MM.1S (cell line): ENCODE data around the gene STARD9.
A peak's percentile ranks its signal among the peaks of the same experiment; 100 is the strongest.

ENCODE experiments used
- DNase-seq: peaks from one replicate; pipeline ENCODE4 v3.0.0-alpha.2; 2015
- H2AFZ ChIP-seq: fragments of 300-600 bp; sonication (generic); 2 replicates; pipeline ENCODE4 v1.6.0; 2016; ENCODE audit warnings: antibody characterized with exemption, low read length
- H3F3A ChIP-seq: fragments of 300-600 bp; sonication (generic); 2 replicates; pipeline ENCODE4 v1.6.1; 2016; ENCODE audit warnings: mild to moderate bottlenecking, antibody characterized with exemption, low read length, moderate library complexity, mixed read lengths; ENCODE audit not compliant: insufficient read depth
- H3K27ac ChIP-seq: fragments of 300-600 bp; sonication (generic); 2 replicates; pipeline ENCODE4 v1.5.1; 2016; ENCODE audit warnings: mild to moderate bottlenecking, low read length
- H3K27me3 ChIP-seq: fragments of 300-600 bp; sonication (generic); replicated peaks from 2 replicates; pipeline ENCODE4 v1.6.0; 2016; ENCODE audit warnings: low read length; ENCODE audit not compliant: insufficient read depth
- H3K36me3 ChIP-seq: fragments of 300-600 bp; sonication (generic); replicated peaks from 2 replicates; pipeline ENCODE4 v1.6.1; 2016; ENCODE audit warnings: mild to moderate bottlenecking, low read length, mixed read lengths; ENCODE audit not compliant: insufficient read depth
- H3K4me1 ChIP-seq: fragments of 300-600 bp; sonication (generic); 2 replicates; pipeline ENCODE4 v1.6.1; 2016; ENCODE audit warnings: low read length, mixed read lengths
- H3K4me2 ChIP-seq: fragments of 300-600 bp; sonication (generic); 2 replicates; pipeline ENCODE4 v1.6.0; 2016; ENCODE audit warnings: low read depth, low read length
- H3K4me3 ChIP-seq: fragments of 300-600 bp; sonication (generic); 2 replicates; pipeline ENCODE4 v1.5.1; 2016; ENCODE audit warnings: low read length, mixed read lengths
- H3K79me2 ChIP-seq: fragments of 300-600 bp; sonication (generic); 2 replicates; pipeline ENCODE4 v1.6.1; 2016; ENCODE audit warnings: mixed run types, low read length, mixed read lengths
- H3K9ac ChIP-seq: fragments of 300-600 bp; sonication (generic); 2 replicates; pipeline ENCODE4 v1.6.1; 2016; ENCODE audit warnings: low read length, mixed read lengths
- H3K9me2 ChIP-seq: fragments of 300-600 bp; sonication (generic); replicated peaks from 2 replicates; pipeline ENCODE4 v1.6.1; 2016; ENCODE audit warnings: mild to moderate bottlenecking, low read length, mixed read lengths; ENCODE audit not compliant: insufficient read depth
- H3K9me3 ChIP-seq: fragments of 300-600 bp; sonication (generic); replicated peaks from 2 replicates; pipeline ENCODE4 v1.6.1; 2016; ENCODE audit warnings: mild to moderate bottlenecking, low read length, mixed read lengths; ENCODE audit not compliant: insufficient read depth
- H4K20me1 ChIP-seq: fragments of 300-600 bp; sonication (generic); 2 replicates; pipeline ENCODE4 v1.6.1; 2016; ENCODE audit warnings: mild to moderate bottlenecking, low read length, moderate library complexity, mixed read lengths; ENCODE audit not compliant: insufficient read depth
- CTCF ChIP-seq: fragments of 300-600 bp; sonication (generic); IDR thresholded peaks from 2 replicates; pipeline ENCODE4 v1.5.1; 2016; ENCODE audit warnings: antibody characterized with exemption, low read length, mixed read lengths
- EZH2 ChIP-seq: fragments of 300-600 bp; sonication (generic); optimal IDR thresholded peaks from 2 replicates; pipeline ENCODE3; 2017; ENCODE audit warnings: low read depth, mild to moderate bottlenecking, antibody characterized with exemption, low read length, mixed read lengths
- EZH2phosphoT487 ChIP-seq: fragments of 300-600 bp; sonication (generic); IDR thresholded peaks from 2 replicates; pipeline ENCODE4 v1.6.1; 2018; ENCODE audit warnings: antibody characterized with exemption, low read length

Gene STARD9

GRCh38 chr15:42558739-42559138 lies 16.7 kb upstream of the STARD9 start:
- no peaks in the 10 kb centered on the region for H3K9me2 ChIP-seq
- no peaks in the 10 kb centered on the region for H3K27me3 ChIP-seq
- H3K4me3 ChIP-seq, result no peak overlapping the region
- peaks cover 23% of the 10 kb centered on the region; the same call in 1 of the 2 replicates for H3K36me3 ChIP-seq
- H3K9me3 ChIP-seq, result no peaks in the 10 kb centered on the region
- H3K4me1 ChIP-seq, result 0 out of 2 replicates have a peak, but pooled peaks cover 2% of the 10 kb centered on the region
- H2AFZ ChIP-seq, result no peak overlapping the region
- no peak for TF ChIP-seq EZH2phosphoT487
- no peak for TF ChIP-seq EZH2
- no peak for TF ChIP-seq CTCF
- no peak overlapping the region for H3K9ac ChIP-seq
- DNase-seq, result no peak
- H4K20me1 ChIP-seq, result no peaks in the 10 kb centered on the region
- H3K4me2 ChIP-seq, result no peak overlapping the region
- peaks cover 57% of the 10 kb centered on the region for H3K79me2 ChIP-seq
- H3K27ac ChIP-seq, result no peak overlapping the region
- no peaks in the 10 kb centered on the region; the same call in 1 of the 2 replicates for H3F3A ChIP-seq

DNA sequence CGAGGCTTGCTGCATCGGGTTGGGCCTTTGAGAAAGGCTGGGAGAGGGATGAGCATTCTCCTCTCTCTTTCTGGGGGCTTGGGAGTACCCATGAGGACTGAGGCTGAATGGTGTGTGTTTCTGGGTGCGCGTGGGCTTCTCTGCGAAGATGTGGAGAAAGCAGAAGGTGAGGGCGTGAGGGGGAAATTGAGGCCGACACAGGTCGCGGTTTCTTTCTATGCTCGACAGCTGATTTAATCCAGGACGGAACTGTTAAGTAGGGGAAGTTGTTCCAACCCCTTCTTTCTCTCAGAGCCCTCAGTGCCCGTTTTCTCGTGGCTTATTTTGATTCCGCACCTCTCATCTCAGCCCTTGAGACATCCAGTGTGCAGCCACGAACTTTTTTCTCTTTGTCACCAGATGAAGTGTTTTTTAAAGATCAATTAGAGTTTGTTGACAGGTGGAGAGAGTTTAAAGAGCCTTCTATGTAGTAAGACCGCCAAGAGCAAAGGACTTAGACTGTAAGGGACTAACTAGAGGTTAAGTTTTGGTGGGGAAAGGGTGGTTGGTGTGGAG lies 711 bp downstream of the STARD9 start:
- no peak for TF ChIP-seq EZH2phosphoT487
- no peak for TF ChIP-seq CTCF
- H3K27ac ChIP-seq, result peak overlapping the region; percentile 49; the same call in 1 of the 2 replicates
- no peak for DNase-seq

DNA sequence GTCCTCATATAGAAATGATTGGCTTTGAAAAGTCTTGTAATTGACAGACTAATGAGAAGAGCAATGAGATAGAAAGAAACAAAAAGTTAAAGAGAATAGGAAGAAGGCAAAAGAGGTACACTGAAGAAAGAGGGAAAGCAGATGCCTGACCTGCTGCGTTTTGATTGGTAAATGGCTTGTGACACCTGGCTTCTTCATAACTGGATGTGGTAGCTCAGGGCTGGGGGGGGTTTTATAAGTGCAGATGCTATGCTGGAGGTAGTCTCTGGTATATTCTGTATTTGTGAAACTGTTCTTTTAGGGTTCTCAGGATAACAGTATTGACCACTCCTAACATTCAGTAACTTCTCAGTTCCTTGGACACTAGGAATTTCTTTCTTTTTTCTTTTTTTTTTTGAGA lies 1.4 kb downstream of the STARD9 start:
- Histone ChIP-seq H3K4me3 (peak overlapping the region; percentile 78), H3K9ac (peak overlapping the region; percentile 69; the same call in 1 of the 2 replicates), H3K4me1 (peaks cover 20% of the 10 kb centered on the region), H3K27me3 (no peaks in the 10 kb centered on the region), H3K79me2 (peaks cover 59% of the 10 kb centered on the region), H3K9me3 (no peaks in the 10 kb centered on the region), H3K4me2 (peak overlapping the region; percentile 92), H3K27ac (peak overlapping the region; percentile 49; the same call in 1 of the 2 replicates), H4K20me1 (no peaks in the 10 kb centered on the region), H3K9me2 (no peaks in the 10 kb centered on the region), H3K36me3 (no peaks in the 10 kb centered on the region), H3F3A (peaks cover 31% of the 10 kb centered on the region), H2AFZ (no peak overlapping the region)
- peak; percentile 54 for DNase-seq
- TF ChIP-seq CTCF (no peak), EZH2phosphoT487 (no peak), EZH2 (no peak)

More for the DNA sequence above, 711 bp downstream of the STARD9 start:
- Histone ChIP-seq H2AFZ (peak overlapping the region; percentile 68), H3K4me3 (peak overlapping the region; percentile 78), H3K79me2 (peaks cover 53% of the 10 kb centered on the region), H3K4me2 (peak overlapping the region; percentile 92), H3F3A (peaks cover 31% of the 10 kb centered on the region), H3K4me1 (peaks cover 19% of the 10 kb centered on the region), H3K9me3 (no peaks in the 10 kb centered on the region), H3K36me3 (no peaks in the 10 kb centered on the region), H3K9ac (peak overlapping the region; percentile 69), H3K27me3 (no peaks in the 10 kb centered on the region), H3K9me2 (no peaks in the 10 kb centered on the region), H4K20me1 (no peaks in the 10 kb centered on the region)
